C1 segment of cervical spinal cord (tissue), 14 donors: ENCODE measurements around the gene NUP210L.

ENCODE experiments used
- DNase-seq, 14 donors: peaks; one replicate each; lab custom pipeline; 2025; lab: John Stamatoyannopoulos, UW

NUP210L gene

GRCh38 chr1:153967107-153967999 lies 187.5 kb downstream of the NUP210L start, which contains the start of gene CREB3L4:
CREB3L4 (plus strand) TSS chr1:153967902; CDS start chr1:153968526, 624 bp downstream.
- DNase-seq, result peak; percentile 36 to 97 (median 89)

- peak in 4 of 14 donors; percentile 42 to 53 (median 45) for DNase-seq
Observed at GRCh38 chr1:153963850-153964331, 191.0 kb downstream of the NUP210L start.

- DNase-seq, result peak; percentile 65 to 98 (median 94)
Observed at GRCh38 chr1:153963030-153963849, 191.6 kb downstream of the NUP210L start, which contains the start of gene SLC39A1. SLC39A1 (minus strand) TSS chr1:153963537; CDS start chr1:153962715, 822 bp downstream.

- peak in 4 of 14 donors; percentile 21 to 55 (median 26) for DNase-seq
Observed at GRCh38 chr1:153962088-153963029, 192.5 kb downstream of the NUP210L start.

GRCh38 chr1:153961421-153961820 lies 193.5 kb downstream of the NUP210L start:
- no peak for DNase-seq

GRCh38 chr1:153960206-153960605 lies 194.7 kb downstream of the NUP210L start:
- DNase-seq, result no peak

- DNase-seq, result peak in 2 of 14 donors; percentile 15 to 42
Observed at GRCh38 chr1:153959454-153959853, 195.4 kb downstream of the NUP210L start.

- DNase-seq, result no peak
Observed at GRCh38 chr1:153958961-153959260, 196.0 kb downstream of the NUP210L start.

GRCh38 chr1:153958111-153958960 lies 196.5 kb downstream of the NUP210L start, which contains the start of gene CRTC2:
CRTC2 (minus strand) TSS chr1:153958612; CDS start chr1:153958497, 115 bp downstream.
- peak; percentile 74 to 98 (median 95) for DNase-seq

- peak in 1 of 14 donors; percentile 57 for DNase-seq
Observed at GRCh38 chr1:153957744-153958110, 197.1 kb downstream of the NUP210L start.

- no peak for DNase-seq
Observed at GRCh38 chr1:153956997-153957715, 197.7 kb downstream of the NUP210L start.

GRCh38 chr1:153954826-153955225 lies 200.0 kb downstream of the NUP210L start:
- DNase-seq, result no peak

GRCh38 chr1:153953859-153954365 lies 201.0 kb downstream of the NUP210L start:
- DNase-seq, result no peak

- DNase-seq, result no peak
Observed at GRCh38 chr1:153951801-153952200, 203.1 kb downstream of the NUP210L start.

- no peak for DNase-seq
Observed at GRCh38 chr1:153951183-153951582, 203.7 kb downstream of the NUP210L start.

- DNase-seq, result peak in 13 of 14 donors; percentile 33 to 86 (median 68)
Observed at GRCh38 chr1:153946622-153947241, 208.1 kb downstream of the NUP210L start, which contains the start of gene DENND4B. DENND4B (minus strand) TSS chr1:153946718; CDS start chr1:153944374, 2,344 bp downstream.

GRCh38 chr1:153945795-153946621 lies 208.9 kb downstream of the NUP210L start:
- peak in 13 of 14 donors; percentile 28 to 90 (median 69) for DNase-seq
